OCI-LY1 (cell line): ENCODE measurements around the gene SH3BGRL3.

Experiments
- CTCF ChIP-seq: fragments of 200-600 bp; sonication (generic), shearing (Covaris generic); IDR thresholded peaks from 2 replicates; pipeline ENCODE4 v1.5.1; 2017; ENCODE audit warnings: mild to moderate bottlenecking, antibody characterized with exemption, low read length, moderate library complexity, mixed read lengths
- EZH2 ChIP-seq: fragments of 200-600 bp; sonication (generic), shearing (Covaris generic); IDR thresholded peaks from 2 replicates; pipeline ENCODE4 v1.8.0; 2017; ENCODE audit warnings: borderline replicate concordance, mixed run types, mild to moderate bottlenecking, antibody characterized with exemption, low read length, moderate library complexity, mixed read lengths

- TF ChIP-seq CTCF = no peak
- TF ChIP-seq EZH2 = no peak
Measured at GRCh38 chr1:26291433-26291832, 11.5 kb downstream of the SH3BGRL3 start.
